HEK293 (cell line): ENCODE data around the gene ENOX2.

Source experiments
- CTCF ChIA-PET: fragments of 350-600 bp; formaldehyde crosslinking; extraction: SDS; loops from one replicate; lab custom pipeline; 2021; ENCODE audit warnings: antibody characterized with exemption; lab: Yijun Ruan, JAX
- POLR2A ChIA-PET: fragments of 300-600 bp; formaldehyde crosslinking; extraction: SDS; loops from one replicate; lab custom pipeline; 2020; ENCODE audit warnings: antibody characterized with exemption, inconsistent platforms; lab: Yijun Ruan, JAX
- H3K27ac ChIP-seq: fragments of 200-500 bp; sonication (Bioruptor generic); 2 replicates; pipeline ENCODE4 v1.5.1; 2014; ENCODE audit warnings: low read depth, low read length, control low read depth, inconsistent platforms; ENCODE audit errors: extremely low read depth
- H3K36me3 ChIP-seq, 2 experiments: fragments of 200-500 bp in 1 of 2; sonication (Bioruptor generic) in 1 of 2; 1 replicate in 1 of 2; 2 replicates in 1 of 2; pipeline ENCODE4 v1.5.1; 2014 to 2017; ENCODE audit warnings: inconsistent platforms in 2 of 2, low read length in 2 of 2; ENCODE audit not compliant: control insufficient read depth in 2 of 2, insufficient read depth in 1 of 2
- H3K4me1 ChIP-seq: fragments of 200-500 bp; sonication (Bioruptor generic); 2 replicates; pipeline ENCODE4 v1.5.1; 2014; ENCODE audit warnings: mild to moderate bottlenecking, low read length, inconsistent platforms; ENCODE audit not compliant: control insufficient read depth, insufficient read depth
- H3K4me3 ChIP-seq: 2 replicates; pipeline ENCODE4 v1.5.1; 2011; ENCODE audit warnings: low read depth, mild to moderate bottlenecking, control low read depth, low read length, moderate library complexity
- H3K9me3 ChIP-seq: fragments of 200-500 bp; sonication (Bioruptor generic); 2 replicates; pipeline ENCODE4 v1.5.1; 2014; ENCODE audit warnings: low read depth, low read length, inconsistent platforms; ENCODE audit not compliant: control insufficient read depth, insufficient read depth
- BCL11A ChIP-seq: fragments of 450-650 bp; formaldehyde crosslinking; IDR thresholded peaks from 2 replicates; pipeline ENCODE4 v1.5.1; 2016; ENCODE audit warnings: low read depth, missing biosample characterization, missing genetic modification characterization
- GFI1B ChIP-seq: fragments of 450-650 bp; formaldehyde crosslinking; IDR thresholded peaks from 2 replicates; pipeline ENCODE4 v1.5.1; 2016; ENCODE audit warnings: missing biosample characterization, missing genetic modification characterization
- KLF9 ChIP-seq: fragments of 450-650 bp; formaldehyde crosslinking; IDR thresholded peaks from 2 replicates; pipeline ENCODE4 v1.5.1; 2016; ENCODE audit warnings: missing biosample characterization, missing genetic modification characterization, low read depth
- ZBTB44 ChIP-seq: fragments of 450-650 bp; IDR thresholded peaks from 2 replicates; pipeline ENCODE4 v1.5.1; 2018; ENCODE audit warnings: missing biosample characterization, mild to moderate bottlenecking, missing genetic modification characterization
- ZBTB49 ChIP-seq: fragments of 450-650 bp; formaldehyde crosslinking; IDR thresholded peaks from 2 replicates; pipeline ENCODE4 v1.5.1; 2016; ENCODE audit warnings: missing biosample characterization, missing genetic modification characterization, low read depth
- ZFHX2 ChIP-seq: fragments of 450-650 bp; formaldehyde crosslinking; conservative IDR thresholded peaks from 2 replicates; pipeline ENCODE4 v1.5.1; 2016; ENCODE audit warnings: missing biosample characterization, missing genetic modification characterization
- ZNF146 ChIP-seq: fragments of 450-650 bp; formaldehyde crosslinking; IDR thresholded peaks from 2 replicates; pipeline ENCODE4 v1.5.1; 2016; ENCODE audit warnings: missing biosample characterization, missing genetic modification characterization
- ZNF202 ChIP-seq: fragments of 450-650 bp; formaldehyde crosslinking; IDR thresholded peaks from 2 replicates; pipeline ENCODE4 v1.5.1; 2016; ENCODE audit warnings: missing biosample characterization, missing genetic modification characterization, borderline replicate concordance
- ZNF223 ChIP-seq: fragments of 450-650 bp; formaldehyde crosslinking; IDR thresholded peaks from 2 replicates; pipeline ENCODE4 v1.5.1; 2016; ENCODE audit warnings: missing biosample characterization, missing genetic modification characterization
- ZNF280D ChIP-seq: fragments of 450-650 bp; formaldehyde crosslinking; IDR thresholded peaks from 2 replicates; pipeline ENCODE4 v1.5.1; 2016; ENCODE audit warnings: missing biosample characterization, missing genetic modification characterization
- ZNF423 ChIP-seq: fragments of 450-650 bp; formaldehyde crosslinking; IDR thresholded peaks from 2 replicates; pipeline ENCODE4 v1.5.1; 2016; ENCODE audit warnings: missing biosample characterization, missing genetic modification characterization
- ZNF433 ChIP-seq: fragments of 450-650 bp; formaldehyde crosslinking; IDR thresholded peaks from 2 replicates; pipeline ENCODE4 v1.5.1; 2016; ENCODE audit warnings: missing biosample characterization, missing genetic modification characterization, low read depth
- ZNF521 ChIP-seq: fragments of 450-650 bp; formaldehyde crosslinking; IDR thresholded peaks from 2 replicates; pipeline ENCODE4 v1.5.1; 2017; ENCODE audit warnings: missing biosample characterization, mild to moderate bottlenecking, missing genetic modification characterization
- ZNF548 ChIP-seq: fragments of 450-650 bp; formaldehyde crosslinking; IDR thresholded peaks from 2 replicates; pipeline ENCODE4 v1.5.1; 2016; ENCODE audit warnings: missing biosample characterization, missing genetic modification characterization
- ZNF747 ChIP-seq: fragments of 450-650 bp; formaldehyde crosslinking; IDR thresholded peaks from 2 replicates; pipeline ENCODE4 v1.5.1; 2016; ENCODE audit warnings: missing biosample characterization, missing genetic modification characterization
- ZSCAN4 ChIP-seq: fragments of 450-650 bp; formaldehyde crosslinking; IDR thresholded peaks from 2 replicates; pipeline ENCODE4 v1.5.1; 2017; ENCODE audit warnings: missing biosample characterization, missing genetic modification characterization

ENOX2 gene

GRCh38 chrX:130754353-130754752 lies 148.7 kb downstream of the ENOX2 start:
- no peak for TF ChIP-seq ZBTB44 (tag by site-specific recombination)
- TF ChIP-seq ZNF202, result peak; percentile 6; the same call in 1 of the 2 replicates
- TF ChIP-seq ZNF146 (tag by site-specific recombination), result peak; percentile 69
- TF ChIP-seq, all 188 proteins: peak for 2
- no peak overlapping the region for H3K4me3 ChIP-seq
- H3K4me1 ChIP-seq, result no peaks in the 10 kb centered on the region
- H3K9me3 ChIP-seq, result no peaks in the 10 kb centered on the region
- H3K27ac ChIP-seq, result no peak overlapping the region
- no peaks in the 10 kb centered on the region for H3K36me3 ChIP-seq
- CTCF ChIA-PET, result interaction anchor here (0.8 kb wide), 2 partner anchors 161 to 1009 kb away, joined by 3 read pairs; no protein-coding TSS in a partner anchor
- POLR2A ChIA-PET, result no interaction called here

GRCh38 chrX:130746709-130747342 lies 156.2 kb downstream of the ENOX2 start:
- Histone ChIP-seq H3K36me3 (no peaks in the 10 kb centered on the region), H3K9me3 (no peaks in the 10 kb centered on the region), H3K4me1 (no peaks in the 10 kb centered on the region; the same call in 1 of the 2 replicates), H3K27ac (no peak overlapping the region), H3K4me3 (no peak overlapping the region)
- POLR2A ChIA-PET, result no interaction called here
- TF ChIP-seq ZNF521 (no peak), ZNF423 (no peak), ZNF548 (tag by site-specific recombination) (no peak), GFI1B (tag by site-specific recombination) (no peak), ZBTB49 (tag by site-specific recombination) (no peak), ZNF747 (tag by site-specific recombination) (no peak), BCL11A (tag by site-specific recombination) (no peak), KLF9 (tag by site-specific recombination) (no peak), ZNF223 (no peak), ZSCAN4 (tag by site-specific recombination) (no peak), ZNF433 (tag by site-specific recombination) (no peak), ZNF280D (tag by site-specific recombination) (no peak), ZFHX2 (tag by site-specific recombination) (no peak)
- CTCF ChIA-PET, result no interaction called here
